GM19328 (cell line): ENCODE measurements around the gene GRM7.

Experiments
- ATAC-seq: cut with Tn5 transposase; IDR thresholded peaks from one replicate; pipeline ENCODE4 v1.9.1; 2021; ENCODE audit warnings: mild to moderate bottlenecking, moderate library complexity; ENCODE audit not compliant: unreplicated experiment

Gene GRM7

DNA sequence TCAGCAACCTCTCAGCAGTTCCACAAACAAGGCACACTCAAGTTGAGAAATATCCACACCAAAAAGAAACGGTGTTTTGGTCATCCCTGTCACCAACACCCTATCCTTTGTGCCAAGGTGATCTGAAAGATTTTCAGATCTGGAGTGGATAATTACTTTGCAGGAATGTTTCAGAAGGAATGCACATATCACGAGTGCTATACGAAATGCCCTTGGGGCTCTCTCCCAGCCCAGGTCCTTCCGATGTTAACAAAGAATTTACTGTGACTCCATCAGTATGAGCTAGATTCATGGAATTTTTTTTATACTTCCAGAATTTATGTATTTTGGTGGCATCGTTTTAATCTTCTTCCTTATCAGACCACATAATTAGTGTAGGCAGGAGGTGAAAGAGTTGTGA is 105.0 kb downstream of the GRM7 start:
- ATAC-seq, result no peak

DNA sequence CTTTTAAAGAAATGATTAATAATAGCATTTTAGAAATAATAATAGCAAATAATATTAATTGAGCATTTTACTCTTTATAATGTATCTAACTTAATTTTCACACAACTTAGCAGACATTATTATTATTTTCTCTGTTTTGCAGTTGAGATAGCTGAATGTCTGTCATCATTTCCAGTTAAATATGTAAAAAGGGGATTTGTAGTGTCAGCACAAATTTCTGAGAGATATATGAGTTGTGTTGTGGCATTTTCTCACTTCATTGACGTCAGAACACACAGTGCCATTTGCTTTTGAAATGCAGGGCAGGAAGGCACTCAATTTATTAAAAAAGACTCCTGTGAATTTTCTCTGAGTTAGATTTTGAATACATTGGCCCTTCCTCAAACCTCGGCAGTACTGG is 111.0 kb downstream of the GRM7 start:
- no peak for ATAC-seq

DNA sequence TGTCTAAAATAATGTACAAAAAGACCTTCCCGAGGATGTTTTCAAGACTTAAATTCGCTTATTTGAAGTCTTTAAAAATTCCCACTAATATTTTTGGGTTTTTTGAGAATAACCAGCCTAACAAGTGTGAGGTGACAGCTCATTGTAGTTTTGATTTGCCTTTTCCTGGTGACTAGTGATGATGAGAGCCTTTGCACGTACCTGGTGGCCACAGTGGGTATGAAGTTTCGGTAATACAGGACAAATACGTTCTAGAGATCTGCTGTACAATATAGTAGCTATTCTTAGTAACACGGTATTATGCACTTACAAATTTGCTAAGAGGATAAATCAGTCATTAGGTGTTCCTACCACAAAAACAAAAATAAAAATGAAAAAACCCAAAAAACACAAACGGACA is 124.9 kb downstream of the GRM7 start:
- ATAC-seq, result no peak

DNA sequence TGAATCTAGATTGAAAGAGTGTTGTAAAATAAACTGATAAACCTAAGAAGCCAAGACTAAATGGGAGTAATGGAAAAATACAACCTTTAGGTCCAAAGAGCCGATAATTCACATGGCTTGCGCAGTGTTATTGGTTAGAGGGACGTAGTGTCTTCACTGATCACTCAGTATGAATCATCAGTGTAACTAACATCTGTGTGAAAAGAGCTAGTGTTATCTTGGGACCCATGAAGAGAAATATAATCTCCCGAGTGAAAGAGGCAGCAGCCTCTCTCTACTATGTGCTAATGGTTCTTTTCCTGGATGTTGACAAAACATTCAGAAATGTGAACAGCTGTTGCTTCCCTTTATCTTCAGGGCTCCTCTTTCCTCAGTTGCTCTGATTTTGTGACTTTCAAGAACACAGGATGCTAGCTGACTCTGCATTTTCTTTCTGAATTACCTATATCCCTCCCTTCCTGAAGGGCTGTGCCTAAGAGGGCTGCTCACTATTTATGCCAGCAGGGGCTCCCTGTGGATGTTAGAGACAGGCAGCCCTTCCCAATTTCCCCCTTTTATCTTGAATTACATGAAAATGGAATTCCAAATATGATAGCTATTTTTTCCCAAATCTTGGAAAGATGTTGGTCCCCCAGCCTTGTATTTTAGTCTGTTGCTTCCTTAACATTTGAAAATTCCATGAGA is 128.8 kb downstream of the GRM7 start:
- ATAC-seq, result no peak

DNA sequence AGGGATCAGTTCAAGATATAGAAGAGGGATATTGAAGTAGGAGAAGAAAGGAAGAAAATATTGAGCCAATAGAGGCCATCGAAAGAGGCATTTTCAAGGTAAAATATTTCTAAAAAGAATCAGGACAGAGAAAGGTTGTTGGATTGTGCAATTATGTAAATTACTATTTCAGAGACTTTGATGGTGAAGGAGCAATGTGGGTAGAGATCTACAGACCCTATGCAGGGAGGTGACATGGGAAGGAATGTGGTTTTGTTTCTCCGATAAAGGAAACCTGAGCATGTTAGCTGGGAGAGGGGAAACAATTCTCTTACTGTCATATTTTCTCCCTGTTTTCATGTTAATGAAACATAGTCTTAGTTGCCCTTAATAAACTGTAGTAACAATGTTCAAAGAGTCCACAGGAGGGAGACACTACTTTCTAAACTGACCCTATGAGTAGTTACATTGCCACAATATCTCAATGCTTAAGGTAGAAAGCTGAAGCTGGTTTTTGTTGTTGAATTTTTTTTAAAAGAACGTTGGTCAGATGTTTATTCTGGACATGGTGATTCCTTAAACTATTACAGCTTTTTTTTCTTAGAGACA is 133.3 kb downstream of the GRM7 start:
- ATAC-seq, result no peak

DNA sequence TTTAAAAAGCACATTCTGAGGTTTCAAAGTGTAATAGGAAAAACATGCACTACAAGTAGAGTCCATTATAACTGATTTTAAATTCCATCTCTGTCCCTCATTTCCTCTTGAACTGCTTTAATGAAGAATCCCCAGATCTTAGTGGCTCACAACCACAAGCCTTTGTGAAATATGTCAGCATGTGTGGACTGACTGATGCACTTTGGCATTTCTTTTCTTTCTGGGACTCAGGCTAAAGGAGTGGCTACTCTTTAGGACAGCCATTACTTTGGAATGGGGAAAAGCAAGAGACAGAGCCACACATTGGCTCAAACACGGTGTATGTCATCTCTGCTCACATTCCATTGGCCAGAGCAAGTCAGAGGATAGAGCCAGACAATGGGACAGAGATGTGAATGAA is 139.6 kb downstream of the GRM7 start:
- ATAC-seq, result no peak

DNA sequence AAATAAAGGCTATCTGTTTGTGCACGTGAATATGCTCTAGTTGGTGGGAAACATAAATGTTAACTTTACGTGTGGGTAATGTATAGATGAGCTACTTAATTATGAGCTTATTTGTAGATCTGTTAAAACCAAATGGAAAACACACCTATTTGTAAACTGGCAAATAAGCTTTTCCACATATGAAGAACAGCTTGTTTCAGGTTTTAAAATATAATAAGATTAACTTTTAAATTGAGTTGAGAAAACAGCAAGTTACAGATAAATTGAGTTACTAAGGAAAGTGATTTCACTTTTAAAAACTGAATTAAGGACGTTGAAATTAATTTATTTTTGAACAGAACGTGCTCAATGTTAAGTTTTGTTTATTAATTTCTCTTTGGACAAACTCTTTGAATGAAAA is 140.5 kb downstream of the GRM7 start:
- no peak for ATAC-seq

DNA sequence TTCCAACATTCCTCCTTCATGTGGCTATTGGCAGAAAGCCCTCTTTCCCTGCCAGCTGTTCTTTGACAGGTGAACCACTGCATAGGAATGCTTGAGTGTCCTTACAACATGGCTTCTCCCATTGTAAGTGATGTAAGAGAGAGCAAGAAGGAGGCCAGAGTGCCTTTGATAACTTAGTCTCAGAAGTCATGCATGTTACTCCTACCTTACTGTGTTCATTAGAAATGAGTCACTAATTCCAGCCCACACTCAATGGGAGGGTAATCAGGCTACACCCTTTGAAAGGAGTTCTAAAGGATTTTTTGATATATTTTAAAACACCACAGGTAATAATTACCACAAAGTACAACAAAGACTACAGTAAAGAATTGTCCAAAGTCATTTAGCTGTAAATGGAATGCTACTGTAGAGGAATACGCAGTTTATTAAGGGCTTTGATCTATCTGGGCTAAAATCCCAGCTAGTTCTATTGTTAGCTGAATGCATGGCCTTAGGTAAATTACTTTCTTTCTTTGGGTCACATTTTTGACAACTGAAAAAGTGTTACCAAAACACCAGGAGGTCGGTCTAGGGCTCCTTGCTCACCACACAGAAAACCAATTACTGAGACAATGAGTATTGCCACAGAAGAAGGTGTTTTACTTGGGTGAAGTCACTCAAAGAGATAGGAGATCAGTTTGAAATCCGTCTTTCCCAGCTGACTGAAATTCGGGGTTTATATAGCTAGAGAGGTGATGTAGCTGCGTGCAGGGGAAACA is 154.9 kb downstream of the GRM7 start:
- ATAC-seq, result no peak

DNA sequence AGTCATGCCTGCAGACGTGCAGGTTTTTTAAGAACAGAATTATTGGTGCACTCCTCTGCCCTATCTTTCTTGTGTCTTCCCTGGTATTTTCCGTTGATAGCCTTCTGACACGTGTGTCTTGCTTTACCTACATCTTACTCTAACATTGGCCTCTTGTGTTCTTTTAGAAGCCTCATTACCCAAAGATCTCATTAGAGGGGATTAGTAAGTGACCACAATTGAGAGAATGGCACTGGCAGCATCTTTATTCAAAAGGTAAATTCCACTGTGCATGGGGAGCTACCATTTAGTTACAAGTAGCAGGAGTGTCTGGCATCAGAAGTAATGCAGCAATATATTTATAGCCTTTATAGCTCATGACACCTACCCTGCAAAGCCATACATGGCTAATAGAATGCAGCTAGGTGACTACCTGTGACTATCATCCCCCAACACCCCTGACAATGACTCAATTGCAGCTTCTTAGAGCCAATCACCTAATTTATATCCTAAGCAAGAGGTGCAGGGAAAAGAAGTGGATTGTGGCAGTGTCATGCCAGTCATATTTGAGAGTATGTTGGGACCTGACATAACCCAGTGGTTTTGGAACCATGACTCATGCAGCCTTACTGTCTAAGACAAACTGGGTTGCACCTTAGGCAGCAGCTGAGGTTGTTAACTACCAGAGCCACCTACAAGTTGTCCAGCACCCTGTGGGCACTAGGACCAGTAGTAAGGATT is 164.8 kb downstream of the GRM7 start:
- ATAC-seq, result no peak

DNA sequence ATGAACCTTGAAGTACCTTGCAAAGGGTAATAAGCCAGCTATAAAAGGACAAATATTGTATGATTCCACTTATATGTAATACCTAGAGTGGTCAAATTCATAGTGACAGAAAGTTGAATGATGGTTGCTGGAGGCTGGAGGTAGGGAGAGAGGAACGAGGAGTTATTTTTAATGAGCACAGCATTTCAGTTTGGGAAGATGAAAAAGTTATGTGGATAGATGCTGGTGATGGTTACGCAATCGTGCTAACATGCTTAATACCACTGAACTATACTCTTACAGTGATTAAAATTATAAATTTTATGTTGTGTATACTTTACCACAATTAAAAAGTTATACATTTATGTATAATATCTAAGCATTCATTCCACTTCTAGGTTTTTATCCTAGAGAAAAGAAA is 168.6 kb downstream of the GRM7 start:
- ATAC-seq, result no peak

DNA sequence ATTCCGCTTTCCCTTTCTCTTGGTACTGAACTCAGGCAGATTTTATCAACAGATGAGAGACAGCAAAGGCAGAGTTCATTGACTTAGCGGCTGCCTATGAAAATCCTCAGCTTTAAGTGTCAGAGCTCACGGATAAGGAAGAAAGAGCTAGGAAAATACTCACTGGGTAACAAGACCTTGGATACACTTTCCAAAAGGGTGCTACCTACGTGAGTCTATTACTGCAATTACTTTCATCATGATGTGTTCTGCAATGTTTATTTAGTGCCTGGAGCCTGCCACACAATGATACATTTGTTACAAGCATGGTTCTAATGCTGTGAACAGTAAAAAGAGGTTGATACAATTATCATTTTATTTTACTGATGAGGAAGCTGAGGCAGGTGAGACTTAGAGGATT is 177.5 kb downstream of the GRM7 start:
- no peak for ATAC-seq

DNA sequence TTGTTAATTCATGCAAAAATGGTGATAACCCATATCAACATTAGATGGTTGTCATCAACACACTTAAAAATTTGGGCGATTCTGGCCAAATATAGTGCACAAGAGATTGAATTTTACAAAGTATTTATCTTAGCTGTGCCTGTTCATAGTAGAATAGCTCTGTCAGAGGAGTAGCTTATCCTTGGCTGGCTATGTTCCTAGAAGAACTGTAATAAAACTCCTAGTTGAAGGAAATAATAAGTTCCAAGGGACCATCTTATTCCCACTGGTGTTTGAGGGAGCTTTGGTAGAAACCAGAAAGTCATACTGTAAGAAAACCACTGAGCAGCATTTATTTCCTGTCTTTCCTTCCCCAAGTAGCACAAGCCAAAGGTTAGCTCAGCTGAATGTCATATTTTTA is 201.8 kb downstream of the GRM7 start:
- ATAC-seq, result no peak

DNA sequence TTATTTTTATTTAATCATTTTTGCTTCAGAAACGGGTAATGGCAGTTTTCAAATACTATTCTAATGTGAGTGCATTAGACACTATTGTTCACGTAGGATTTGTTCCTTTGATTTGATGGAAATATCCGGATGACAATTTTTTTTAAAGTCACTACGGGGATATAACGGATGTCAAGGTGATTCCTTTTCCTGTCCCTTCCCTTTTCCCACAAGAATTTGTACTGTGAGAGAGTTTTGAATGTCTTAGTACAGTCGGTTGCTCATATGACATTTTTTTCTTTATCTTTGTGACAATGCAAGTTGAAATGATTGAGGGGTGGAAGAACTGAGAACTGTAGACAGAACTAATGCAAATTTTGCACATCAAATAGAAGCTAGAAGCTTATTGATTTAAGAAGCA is 209.5 kb downstream of the GRM7 start:
- no peak for ATAC-seq

DNA sequence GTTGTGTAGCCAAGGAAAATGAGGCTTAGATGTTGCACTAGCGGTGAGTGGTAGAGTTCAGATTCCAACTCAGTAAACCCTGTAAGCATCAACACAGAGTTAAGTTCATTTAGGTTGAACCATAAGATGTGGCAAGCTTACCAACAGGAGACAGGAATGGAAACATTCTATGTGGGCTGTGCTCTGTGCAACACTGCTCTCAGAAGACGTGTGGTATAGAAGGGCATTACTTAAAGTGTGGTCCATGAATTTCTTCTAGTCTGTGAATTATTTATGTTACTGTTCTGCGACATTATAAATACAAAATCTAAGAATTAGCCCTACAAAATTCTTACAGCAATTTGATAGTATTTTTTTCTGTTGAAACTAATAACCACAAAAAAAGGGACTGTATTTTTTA is 213.3 kb downstream of the GRM7 start:
- no peak for ATAC-seq

DNA sequence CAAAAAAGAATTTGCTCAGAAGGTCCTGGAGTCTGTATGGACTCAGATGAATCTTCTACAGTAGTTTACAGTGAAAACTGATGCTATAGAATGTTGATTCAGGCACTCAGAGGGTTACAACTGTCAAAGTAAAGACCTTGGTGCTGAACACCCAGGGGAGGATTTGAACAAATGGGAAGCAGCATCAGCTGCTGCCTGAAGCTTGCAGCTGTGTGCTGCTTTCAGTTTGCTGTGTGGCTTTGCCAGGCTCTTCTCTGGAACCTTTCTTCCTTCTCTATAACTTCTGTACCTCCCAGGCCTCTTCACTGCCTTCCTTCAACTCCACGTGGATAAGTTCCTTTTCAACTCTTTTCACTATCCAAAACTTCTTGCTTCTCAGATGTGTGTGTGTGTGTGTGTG is 214.2 kb downstream of the GRM7 start:
- no peak for ATAC-seq

DNA sequence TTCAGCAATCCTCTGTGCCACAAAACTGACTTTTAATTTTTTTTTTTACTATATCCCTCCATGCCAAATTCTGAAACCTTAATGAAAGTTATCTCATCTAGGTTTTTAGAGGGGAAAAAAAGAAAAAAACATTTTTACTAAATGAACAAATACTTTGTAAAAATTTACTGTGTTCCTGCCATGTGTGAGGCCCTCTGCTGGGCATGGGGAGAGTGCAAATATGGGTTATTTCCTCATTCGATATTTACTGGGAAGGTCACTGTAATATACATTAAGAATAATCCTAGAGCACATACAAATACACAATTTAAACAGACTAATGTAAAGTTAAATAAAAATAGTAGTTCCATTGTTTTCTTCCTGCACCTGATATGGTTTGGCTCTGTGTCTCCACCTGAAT is 215.0 kb downstream of the GRM7 start:
- ATAC-seq, result no peak

DNA sequence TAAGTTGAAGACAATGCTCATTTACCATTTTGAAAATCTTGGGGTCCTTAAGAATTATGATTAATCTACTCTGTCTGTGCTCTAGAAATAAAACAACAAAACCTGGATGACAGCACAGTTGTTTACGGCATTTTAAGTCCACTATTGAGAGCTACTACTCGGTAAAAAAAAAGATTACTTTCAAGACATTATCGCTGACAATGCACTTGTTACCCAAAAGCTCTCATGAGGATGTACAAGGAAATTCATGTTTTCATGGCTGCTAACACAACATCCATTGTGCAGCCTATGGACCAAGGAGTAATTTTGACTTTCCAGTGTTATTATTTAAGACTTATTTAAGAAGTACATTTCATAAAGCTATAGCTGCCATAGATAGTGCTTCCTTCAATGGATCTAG is 221.3 kb downstream of the GRM7 start:
- ATAC-seq, result no peak

DNA sequence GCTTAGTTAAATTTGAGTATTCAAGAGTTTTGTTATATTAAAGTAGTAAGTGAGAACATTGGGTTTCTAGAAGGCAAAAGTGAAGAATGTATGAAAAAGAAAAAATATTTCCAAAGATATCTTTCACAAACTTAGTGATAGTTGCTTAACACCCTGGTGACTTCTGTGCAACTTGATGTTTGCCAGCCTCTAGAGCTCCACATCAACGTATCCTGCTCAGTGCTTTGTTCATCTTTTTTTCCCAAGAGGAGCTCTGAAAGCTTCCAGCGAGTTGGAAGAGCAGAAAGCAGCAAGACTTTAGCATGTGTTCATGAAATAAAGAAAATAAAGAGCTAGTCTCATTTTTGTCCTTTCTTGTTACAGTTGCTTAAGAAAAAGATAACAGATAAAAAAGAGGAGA is 225.5 kb downstream of the GRM7 start:
- no peak for ATAC-seq

DNA sequence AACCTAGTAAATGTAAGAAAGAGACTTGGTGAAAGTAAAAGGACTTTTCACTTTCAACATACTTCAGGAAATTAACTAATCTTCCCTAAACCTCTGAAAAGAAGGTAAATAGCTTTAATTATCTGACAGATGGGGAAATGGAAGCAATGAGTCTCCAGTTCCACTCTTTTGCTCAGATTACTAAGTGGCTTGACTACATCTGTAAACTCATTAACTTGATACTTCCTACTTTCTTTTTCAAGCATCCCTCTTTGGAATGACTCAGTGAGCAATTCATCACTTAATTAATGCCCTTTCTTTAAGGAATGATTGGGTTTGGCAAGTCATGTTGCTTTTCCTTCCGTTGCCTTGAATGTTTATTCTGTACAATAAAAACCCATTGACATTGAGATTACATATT is 234.2 kb downstream of the GRM7 start:
- no peak for ATAC-seq

DNA sequence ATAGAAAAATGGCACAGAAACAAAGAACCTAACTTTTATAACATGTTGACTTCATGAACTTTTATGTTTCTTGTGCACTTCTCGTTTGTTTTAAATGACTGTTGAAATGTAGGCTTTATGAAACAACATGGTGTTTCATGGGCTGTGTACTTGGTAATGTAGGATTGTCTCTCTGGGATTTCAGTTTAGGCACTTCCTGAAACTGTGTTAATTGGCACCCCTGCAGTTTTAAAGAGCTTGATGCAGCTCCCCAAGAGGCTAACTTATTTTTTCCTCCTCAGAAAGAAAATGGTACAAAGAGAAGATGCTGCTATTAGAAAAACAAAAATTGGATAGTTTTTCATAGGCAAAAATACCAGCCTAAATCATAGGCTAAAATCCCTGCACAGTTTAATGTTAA is 239.2 kb downstream of the GRM7 start:
- no peak for ATAC-seq

DNA sequence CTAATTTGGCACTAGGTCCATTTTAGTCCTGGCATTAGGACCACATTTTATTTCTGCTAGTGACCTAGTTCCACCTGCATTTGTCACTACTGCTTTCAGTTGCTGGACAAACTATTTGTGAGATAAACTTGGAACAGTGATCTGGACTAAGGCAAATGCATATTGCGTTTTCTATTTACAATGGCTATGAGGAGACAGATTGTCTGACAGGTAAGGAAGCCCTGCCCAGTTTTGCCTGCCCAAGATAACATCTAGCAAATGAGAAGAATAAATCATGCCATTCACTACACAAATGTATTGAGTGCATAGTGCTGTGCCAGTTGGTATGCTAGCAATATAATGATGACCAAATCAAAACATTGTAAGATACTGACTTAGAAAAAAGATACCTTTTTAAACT is 245.7 kb downstream of the GRM7 start:
- no peak for ATAC-seq

DNA sequence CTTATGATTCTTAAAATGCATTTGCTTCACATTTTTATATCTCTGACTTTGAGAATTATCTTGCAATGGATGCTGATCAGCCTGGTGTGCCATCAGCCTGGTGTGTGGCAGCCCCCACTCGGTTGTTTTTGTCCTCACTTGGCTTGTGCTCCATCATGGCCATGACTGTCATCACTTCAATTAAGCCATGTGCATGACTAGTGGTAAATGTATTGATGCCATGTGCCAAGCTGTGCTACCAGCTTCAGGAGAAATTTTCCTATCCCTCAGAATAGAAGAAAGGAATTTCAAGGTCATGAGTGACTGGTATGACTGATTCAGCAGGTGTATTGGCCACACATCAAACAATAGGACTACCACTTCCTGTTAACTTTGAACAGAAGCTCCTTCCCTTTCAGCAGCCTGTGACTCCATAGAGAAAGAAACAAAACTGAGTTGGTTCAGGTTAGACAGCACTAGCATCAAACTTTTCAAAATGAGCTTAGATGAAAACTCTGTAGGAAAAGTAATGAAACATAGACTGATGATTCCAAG is 251.7 kb downstream of the GRM7 start:
- no peak for ATAC-seq
